HG03097 (cell line): ENCODE data around the gene TNFRSF1A.
"Not testable (repeated sequence)": the region's sequence is repeated elsewhere in the genome, so short reads cannot be mapped to it uniquely, and the experiment has no call there.

Source experiments
- ATAC-seq: cut with Tn5 transposase; IDR thresholded peaks from one replicate; pipeline ENCODE4 v1.9.1; 2021; ENCODE audit not compliant: unreplicated experiment, low FRiP score

The TNFRSF1A gene

GRCh38 chr12:6358881-6359280 is 17.0 kb upstream of the TNFRSF1A start:
- ATAC-seq, result no peak

GRCh38 chr12:6356374-6356820 is 14.5 kb upstream of the TNFRSF1A start:
- ATAC-seq, result no peak

- ATAC-seq, result no peak
Observed at GRCh38 chr12:6355491-6356373, 13.9 kb upstream of the TNFRSF1A start.

GRCh38 chr12:6354495-6355393 is 12.9 kb upstream of the TNFRSF1A start:
- ATAC-seq, result no peak

- ATAC-seq, result no peak
Observed at GRCh38 chr12:6352193-6353173, 10.6 kb upstream of the TNFRSF1A start.

- ATAC-seq, result no peak
Observed at GRCh38 chr12:6351622-6352021, 9.7 kb upstream of the TNFRSF1A start.

GRCh38 chr12:6347367-6348338 is 5.8 kb upstream of the TNFRSF1A start:
- no peak for ATAC-seq

- no peak for ATAC-seq
Observed at GRCh38 chr12:6346942-6347341, 5.1 kb upstream of the TNFRSF1A start.

GRCh38 chr12:6346235-6346832 is 4.5 kb upstream of the TNFRSF1A start:
- ATAC-seq, result no peak

- ATAC-seq, result no peak
Observed at GRCh38 chr12:6345319-6346091, 3.6 kb upstream of the TNFRSF1A start.

- not testable (repeated sequence) for ATAC-seq
Observed at GRCh38 chr12:6344101-6344660, 2.3 kb upstream of the TNFRSF1A start.

- ATAC-seq, result no peak
Observed at GRCh38 chr12:6343518-6343917, 1.6 kb upstream of the TNFRSF1A start.

- no peak for ATAC-seq
Observed at GRCh38 chr12:6342140-6342889, 439 bp upstream of the TNFRSF1A start.

GRCh38 chr12:6340745-6341416 is 995 bp downstream of the TNFRSF1A start:
- no peak for ATAC-seq

GRCh38 chr12:6340032-6340638 is 1.7 kb downstream of the TNFRSF1A start:
- no peak for ATAC-seq

GRCh38 chr12:6338955-6339354 is 2.9 kb downstream of the TNFRSF1A start:
- ATAC-seq, result no peak
